ENCODE data around the gene DLEC1.

Gene DLEC1

GRCh38 chr3:38139652-38140051 lies 100.6 kb downstream of the DLEC1 start:
- no peaks in the 10 kb centered on the region for H3K36me3 ChIP-seq
- no peak overlapping the region; the same call in 1 of the 2 replicates for H3K4me3 ChIP-seq (ENCODE audit: low read depth, low read length)
- H3K4me1 ChIP-seq: no peaks in the 10 kb centered on the region
- no peaks in the 10 kb centered on the region for H3K27me3 ChIP-seq
- H3K9me3 ChIP-seq: no peaks in the 10 kb centered on the region
- DNase-seq: no peak
- no peak for TF ChIP-seq CTCF (IDR thresholded peaks at IDR 0.05; ENCODE audit: low read depth, low read length)

GRCh38 chr3:38140326-38141172 lies 101.5 kb downstream of the DLEC1 start:
- Histone ChIP-seq H3K36me3 (no peaks in the 10 kb centered on the region), H3K27me3 (no peaks in the 10 kb centered on the region), H3K4me3 (ENCODE audit: low read depth, low read length) (no peak overlapping the region), H3K9me3 (no peaks in the 10 kb centered on the region), H3K4me1 (no peaks in the 10 kb centered on the region)
- no peak for TF ChIP-seq CTCF (IDR thresholded peaks at IDR 0.05; ENCODE audit: low read depth, low read length)
- no peak for DNase-seq

GRCh38 chr3:38141173-38141951 lies 102.4 kb downstream of the DLEC1 start:
- Histone ChIP-seq H3K36me3 (no peaks in the 10 kb centered on the region), H3K9me3 (no peaks in the 10 kb centered on the region), H3K27me3 (no peaks in the 10 kb centered on the region), H3K4me1 (no peaks in the 10 kb centered on the region), H3K4me3 (ENCODE audit: low read depth, low read length) (no peak overlapping the region)
- no peak for TF ChIP-seq CTCF (IDR thresholded peaks at IDR 0.05; ENCODE audit: low read depth, low read length)
- no peak for DNase-seq

- TF ChIP-seq CTCF (IDR thresholded peaks at IDR 0.05; ENCODE audit: low read depth, low read length): no peak
- H3K9me3 ChIP-seq: no peaks in the 10 kb centered on the region
- H3K4me1 ChIP-seq: no peaks in the 10 kb centered on the region
- H3K27me3 ChIP-seq: no peaks in the 10 kb centered on the region
- no peak for DNase-seq
- H3K36me3 ChIP-seq: no peaks in the 10 kb centered on the region
- H3K4me3 ChIP-seq (ENCODE audit: low read depth, low read length): no peak overlapping the region
Measured at GRCh38 chr3:38141952-38142273, 102.9 kb downstream of the DLEC1 start.

GRCh38 chr3:38142959-38143358 lies 104.0 kb downstream of the DLEC1 start:
- Histone ChIP-seq H3K4me3 (ENCODE audit: low read depth, low read length) (no peak overlapping the region), H3K4me1 (no peaks in the 10 kb centered on the region), H3K27me3 (no peaks in the 10 kb centered on the region), H3K9me3 (no peaks in the 10 kb centered on the region), H3K36me3 (no peaks in the 10 kb centered on the region)
- TF ChIP-seq CTCF (IDR thresholded peaks at IDR 0.05; ENCODE audit: low read depth, low read length): no peak
- DNase-seq: no peak

GRCh38 chr3:38143511-38143910 lies 104.5 kb downstream of the DLEC1 start:
- Histone ChIP-seq H3K36me3 (no peaks in the 10 kb centered on the region), H3K4me1 (no peaks in the 10 kb centered on the region), H3K27me3 (no peaks in the 10 kb centered on the region), H3K9me3 (no peaks in the 10 kb centered on the region), H3K4me3 (ENCODE audit: low read depth, low read length) (no peak overlapping the region)
- no peak for TF ChIP-seq CTCF (IDR thresholded peaks at IDR 0.05; ENCODE audit: low read depth, low read length)
- no peak for DNase-seq
